Osteoblast (primary cell): ENCODE data around the gene GRIN2A. TPM values are rescaled to one million over a fixed set of nuclear protein-coding genes. Genes with fewer than 3 reads are reported as not detected.

Experiments
- DNase-seq: peaks from one replicate; pipeline ENCODE4 v3.0.0; 2011; ENCODE audit warnings: low spot score, mixed read lengths; ENCODE audit not compliant: insufficient read length; ENCODE audit errors: missing footprints
- H2AFZ ChIP-seq: 2 replicates; pipeline ENCODE4 v1.6.0; 2011; ENCODE audit warnings: mild to moderate bottlenecking, low read length
- H3K27ac ChIP-seq: 2 replicates; pipeline ENCODE4 v1.5.1; 2011; ENCODE audit warnings: mild to moderate bottlenecking, low read depth, low read length, moderate library complexity
- H3K27me3 ChIP-seq: 2 replicates; pipeline ENCODE4 v1.6.0; 2012; ENCODE audit warnings: mild to moderate bottlenecking, control low read depth, inconsistent platforms, low read length, moderate library complexity; ENCODE audit not compliant: insufficient read depth
- H3K36me3 ChIP-seq: 2 replicates; pipeline ENCODE4 v1.5.1; 2011; ENCODE audit warnings: mild to moderate bottlenecking, low read length, control low read depth, moderate library complexity; ENCODE audit not compliant: insufficient read depth
- H3K4me1 ChIP-seq: 2 replicates; pipeline ENCODE4 v1.5.1; 2011; ENCODE audit warnings: mild to moderate bottlenecking, low read length, control low read depth, moderate library complexity; ENCODE audit not compliant: insufficient read depth
- H3K4me2 ChIP-seq: 2 replicates; pipeline ENCODE4 v1.6.0; 2011; ENCODE audit warnings: mild to moderate bottlenecking, low read length; ENCODE audit not compliant: insufficient read depth
- H3K4me3 ChIP-seq: fragments of 200-600 bp; sonication (generic); 3 replicates; pipeline ENCODE4 v1.5.1; 2012; ENCODE audit warnings: mild to moderate bottlenecking, low read length, inconsistent platforms; ENCODE audit not compliant: insufficient read depth
- H3K79me2 ChIP-seq: 2 replicates; pipeline ENCODE4 v1.6.0; 2012; ENCODE audit warnings: mild to moderate bottlenecking, low read length, control low read depth, inconsistent platforms; ENCODE audit not compliant: insufficient read depth
- H3K9me3 ChIP-seq: 2 replicates; pipeline ENCODE4 v1.5.1; 2011; ENCODE audit warnings: low read depth, low read length, control low read depth
- H4K20me1 ChIP-seq: 2 replicates; pipeline ENCODE4 v1.6.0; 2012; ENCODE audit warnings: mild to moderate bottlenecking, low read length, control low read depth; ENCODE audit not compliant: insufficient read depth
- total RNA-seq: library from RNA; depleted of rRNA; stranded (reverse); fragments of >200 nt; gene quantifications from 2 replicates; pipeline ENCODE4 v1.2.3, GENCODE V29; 2012
- TF ChIP-seq, protein P1 (sequence below): IDR thresholded peaks from 2 replicates; pipeline ENCODE4 v1.5.1; 2011; ENCODE audit warnings: mild to moderate bottlenecking, low read depth, low read length, moderate library complexity; ENCODE audit errors: extremely low read depth

Gene GRIN2A
- total RNA-seq, 1 donor = 0.72 TPM

GRCh38 chr16:10015397-10015796 is 166.8 kb downstream of the GRIN2A start:
- TF ChIP-seq, protein P1, sequence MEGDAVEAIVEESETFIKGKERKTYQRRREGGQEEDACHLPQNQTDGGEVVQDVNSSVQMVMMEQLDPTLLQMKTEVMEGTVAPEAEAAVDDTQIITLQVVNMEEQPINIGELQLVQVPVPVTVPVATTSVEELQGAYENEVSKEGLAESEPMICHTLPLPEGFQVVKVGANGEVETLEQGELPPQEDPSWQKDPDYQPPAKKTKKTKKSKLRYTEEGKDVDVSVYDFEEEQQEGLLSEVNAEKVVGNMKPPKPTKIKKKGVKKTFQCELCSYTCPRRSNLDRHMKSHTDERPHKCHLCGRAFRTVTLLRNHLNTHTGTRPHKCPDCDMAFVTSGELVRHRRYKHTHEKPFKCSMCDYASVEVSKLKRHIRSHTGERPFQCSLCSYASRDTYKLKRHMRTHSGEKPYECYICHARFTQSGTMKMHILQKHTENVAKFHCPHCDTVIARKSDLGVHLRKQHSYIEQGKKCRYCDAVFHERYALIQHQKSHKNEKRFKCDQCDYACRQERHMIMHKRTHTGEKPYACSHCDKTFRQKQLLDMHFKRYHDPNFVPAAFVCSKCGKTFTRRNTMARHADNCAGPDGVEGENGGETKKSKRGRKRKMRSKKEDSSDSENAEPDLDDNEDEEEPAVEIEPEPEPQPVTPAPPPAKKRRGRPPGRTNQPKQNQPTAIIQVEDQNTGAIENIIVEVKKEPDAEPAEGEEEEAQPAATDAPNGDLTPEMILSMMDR = no peak
- H4K20me1 ChIP-seq = no peaks in the 10 kb centered on the region
- no peaks in the 10 kb centered on the region for H3K36me3 ChIP-seq
- no peaks in the 10 kb centered on the region for H3K27me3 ChIP-seq
- H3K4me1 ChIP-seq = no peaks in the 10 kb centered on the region
- DNase-seq = no peak
- H3K79me2 ChIP-seq = no peaks in the 10 kb centered on the region
- H3K4me3 ChIP-seq = no peak overlapping the region
- no peak overlapping the region for H2AFZ ChIP-seq
- H3K9me3 ChIP-seq = no peaks in the 10 kb centered on the region
- no peak overlapping the region for H3K4me2 ChIP-seq
- no peak overlapping the region for H3K27ac ChIP-seq

GRCh38 chr16:10013774-10014173 is 168.5 kb downstream of the GRIN2A start:
- H2AFZ ChIP-seq = no peak overlapping the region
- no peak overlapping the region for H3K4me3 ChIP-seq
- no peaks in the 10 kb centered on the region for H3K4me1 ChIP-seq
- no peaks in the 10 kb centered on the region for H3K9me3 ChIP-seq
- TF ChIP-seq, protein P1 = no peak
- no peaks in the 10 kb centered on the region for H4K20me1 ChIP-seq
- no peak for DNase-seq
- H3K4me2 ChIP-seq = no peak overlapping the region
- H3K79me2 ChIP-seq = no peaks in the 10 kb centered on the region
- no peak overlapping the region for H3K27ac ChIP-seq
- no peaks in the 10 kb centered on the region for H3K27me3 ChIP-seq
- no peaks in the 10 kb centered on the region for H3K36me3 ChIP-seq

DNA sequence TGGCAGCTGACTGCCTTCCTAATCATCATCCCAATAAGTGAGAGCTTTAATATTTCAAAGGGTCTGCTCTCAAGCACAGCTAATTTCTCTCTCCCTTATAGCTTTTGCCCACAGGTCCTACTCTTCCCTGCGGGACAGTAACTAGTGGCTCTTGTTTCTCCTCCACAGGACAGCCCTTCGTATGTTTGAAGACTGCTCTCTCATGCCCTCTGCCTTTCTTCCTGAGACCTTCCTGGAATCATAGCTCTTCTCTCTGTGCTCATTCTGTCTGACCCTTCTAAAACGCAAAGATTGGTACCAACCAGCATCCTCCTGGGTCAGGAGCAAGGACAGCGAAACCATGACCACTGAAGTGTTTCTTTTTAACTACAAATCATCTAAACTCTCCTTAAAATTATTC is 168.9 kb downstream of the GRIN2A start:
- Histone ChIP-seq H3K79me2 (no peaks in the 10 kb centered on the region), H3K9me3 (no peaks in the 10 kb centered on the region), H3K36me3 (no peaks in the 10 kb centered on the region), H3K27me3 (no peaks in the 10 kb centered on the region), H3K27ac (no peak overlapping the region), H3K4me2 (no peak overlapping the region), H3K4me1 (no peaks in the 10 kb centered on the region), H3K4me3 (no peak overlapping the region), H4K20me1 (no peaks in the 10 kb centered on the region), H2AFZ (no peak overlapping the region)
- TF ChIP-seq, protein P1 = no peak
- DNase-seq = no peak

GRCh38 chr16:10009684-10010083 is 172.5 kb downstream of the GRIN2A start:
- Histone ChIP-seq H3K4me2 (no peak overlapping the region), H3K27me3 (no peaks in the 10 kb centered on the region), H3K9me3 (no peaks in the 10 kb centered on the region), H3K79me2 (no peaks in the 10 kb centered on the region), H3K4me1 (no peaks in the 10 kb centered on the region), H3K36me3 (no peaks in the 10 kb centered on the region), H3K27ac (no peak overlapping the region), H3K4me3 (no peak overlapping the region), H4K20me1 (no peaks in the 10 kb centered on the region), H2AFZ (no peak overlapping the region)
- TF ChIP-seq, protein P1 = no peak
- no peak for DNase-seq
